ENCODE data around the gene RNU2-1. TPM values are rescaled to one million over a fixed set of nuclear protein-coding genes. Genes with fewer than 3 reads are reported as not detected.
"Not testable (repeated sequence)": the region's sequence is repeated elsewhere in the genome, so short reads cannot be mapped to it uniquely, and the experiment has no call there.

The RNU2-1 gene
- total RNA-seq, 6 experiments from 2014 or later, result 626 to 4,576 (median 3,287) TPM; not detected in 2

- WGBS (ENCODE audit: insufficient coverage, low coverage, low lambda C conversion rate, missing lambda C conversion rate), result 79% methylated on average over 2 of the region's 2 CpGs
- H3K27me3 ChIP-seq, result no peaks in the 10 kb centered on the region
- no peak overlapping the region for H3K27ac ChIP-seq
- DNase-seq, result no peak
- H3K36me3 ChIP-seq, result peaks cover 25 to 100% (median 66%) of the 10 kb centered on the region in 4 donors
- H3K9me3 ChIP-seq, result no peaks in the 10 kb centered on the region
- no peak for ATAC-seq
- TF ChIP-seq POLR2A (IDR thresholded peaks at IDR 0.05) (no peak), CTCF (IDR thresholded peaks at IDR 0.05) (no peak)
- no peaks in the 10 kb centered on the region for H3K4me1 ChIP-seq
- intact Hi-C loops (cut with DNase I), result no loop called here
- no peak overlapping the region for H3K4me3 ChIP-seq
Observed at GRCh38 chr17:43199633-43200032, 34.1 kb downstream of the RNU2-1 start.

- no peaks in the 10 kb centered on the region for H3K4me1 ChIP-seq
- no peaks in the 10 kb centered on the region for H3K27me3 ChIP-seq
- no peak overlapping the region for H3K27ac ChIP-seq
- peaks cover 53 to 100% (median 81%) of the 10 kb centered on the region in 4 donors for H3K36me3 ChIP-seq
- no peak for ATAC-seq
- whole genome bisulfite sequencing (ENCODE audit: insufficient coverage, low coverage, low lambda C conversion rate, missing lambda C conversion rate), result 92% methylated on average over 4 of the region's 5 CpGs
- H3K4me3 ChIP-seq, result no peak overlapping the region
- no peak for TF ChIP-seq POLR2A (IDR thresholded peaks at IDR 0.05)
- no peak for TF ChIP-seq CTCF (IDR thresholded peaks at IDR 0.05)
- intact Hi-C loops (cut with DNase I), result no loop called here
- no peaks in the 10 kb centered on the region for H3K9me3 ChIP-seq
- DNase-seq, result no peak
Observed at GRCh38 chr17:43193251-43193650, 40.5 kb downstream of the RNU2-1 start.

- H3K36me3 ChIP-seq, result peaks cover 9 to 83% (median 43%) of the 10 kb centered on the region in 4 donors
- intact Hi-C loops (cut with DNase I); H3K9me3 ChIP-seq; H3K4me3 ChIP-seq; DNase-seq; H3K27me3 ChIP-seq; ATAC-seq; H3K27ac ChIP-seq; H3K4me1 ChIP-seq: not testable (repeated sequence)
- 78% methylated on average over 4 of the region's 5 CpGs for WGBS (ENCODE audit: insufficient coverage, low coverage, low lambda C conversion rate, missing lambda C conversion rate)
Observed at GRCh38 chr17:43186656-43187055, 47.1 kb downstream of the RNU2-1 start.

GRCh38 chr17:43183921-43184320, 49.9 kb downstream of the RNU2-1 start:
- no peak for DNase-seq

More at GRCh38 chr17:43183921-43184320, 49.9 kb downstream of the RNU2-1 start:
- Histone ChIP-seq H3K27ac (no peak overlapping the region), H3K9me3 (no peaks in the 10 kb centered on the region), H3K4me1 (peaks cover 0 to under 1% (median 0%) of the 10 kb centered on the region in 4 donors), H3K36me3 (peaks cover 0 to 79% (median 28%) of the 10 kb centered on the region in 4 donors), H3K4me3 (no peak overlapping the region), H3K27me3 (no peaks in the 10 kb centered on the region)
- WGBS (ENCODE audit: insufficient coverage, low coverage, low lambda C conversion rate, missing lambda C conversion rate), result 93% methylated on average over 3 of the region's 3 CpGs
- TF ChIP-seq CTCF (IDR thresholded peaks at IDR 0.05) (no peak), POLR2A (IDR thresholded peaks at IDR 0.05) (no peak)
- intact Hi-C loops (cut with DNase I), result no loop called here
- ATAC-seq, result no peak

Small RNAs within 50 kb of the gene (small RNA-seq; reads per million reads assigned to genes)
- gene RF00004 (0 reads per million in 2 experiments), gene RNU2-1 (0 reads per million in 2 experiments)

Other genes starting within 250 kb of the RNU2-1 start
- 100 to 1,000 TPM; 229 to 528 (median 316) TPM for gene RPL27, start 235.6 kb downstream of the RNU2-1 start, total RNA-seq
- 10 to 100 TPM; 14.1 to 23.3 (median 18.1) TPM for gene IFI35, start 227.2 kb downstream of the RNU2-1 start, total RNA-seq
- gene VAT1, start 211.6 kb downstream of the RNU2-1 start, total RNA-seq, result 10 to 100 TPM; 38.2 to 51.6 (median 43.3) TPM
- 1 to 10 TPM in 2 of 6 experiments, under 1 TPM in 4; 0.09 to 3.3 (median 0.64) TPM for gene RND2, start 208.7 kb downstream of the RNU2-1 start, total RNA-seq
- 1 to 10 TPM; 3.1 to 6.7 (median 3.9) TPM for gene BRCA1, start 108.6 kb downstream of the RNU2-1 start, total RNA-seq
- gene NBR1, start 62.8 kb downstream of the RNU2-1 start, total RNA-seq, result 10 to 100 TPM; 34.7 to 71.0 (median 49.2) TPM
- gene TMEM106A, start 22.1 kb downstream of the RNU2-1 start, total RNA-seq, result 1 to 10 TPM; 3.1 to 8.4 (median 4.5) TPM
- not detected for gene CCDC200, start 5.4 kb downstream of the RNU2-1 start, total RNA-seq
- 10 to 100 TPM; 10.9 to 31.8 (median 13.2) TPM for gene ARL4D, start 165.0 kb upstream of the RNU2-1 start, total RNA-seq
- 10 to 100 TPM; 14.1 to 18.6 (median 17.5) TPM for gene DHX8, start 250.0 kb upstream of the RNU2-1 start, total RNA-seq

Data from right lobe of liver (tissue), 6 donors.